GM10847 (cell line): ENCODE data around the gene ARHGAP5.

Experiments
- POLR2A ChIP-seq: IDR thresholded peaks from 2 replicates; pipeline ENCODE4 v1.6.1; 2011; ENCODE audit not compliant: insufficient read length; ENCODE audit errors: extremely low read depth

ARHGAP5 gene

DNA sequence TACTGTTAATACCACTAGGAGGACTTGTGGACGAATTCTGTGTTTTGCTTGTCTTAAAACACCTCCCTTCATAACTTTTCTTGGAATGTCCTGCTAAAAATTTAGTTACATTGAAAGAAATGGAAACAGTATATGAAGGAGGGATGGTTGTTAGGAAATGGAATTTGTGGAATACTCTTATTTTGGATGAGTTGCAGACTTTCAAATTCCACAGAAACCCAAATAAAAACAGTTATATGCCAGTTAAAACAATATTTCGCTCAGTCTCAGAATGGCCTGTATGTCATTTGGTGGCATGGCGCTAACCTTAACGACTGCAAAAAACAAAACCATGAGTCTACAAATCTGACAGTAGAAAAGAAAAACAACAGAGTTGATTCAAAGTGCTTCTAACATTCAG lies 12.2 kb upstream of the ARHGAP5 start:
- no peak for TF ChIP-seq POLR2A

DNA sequence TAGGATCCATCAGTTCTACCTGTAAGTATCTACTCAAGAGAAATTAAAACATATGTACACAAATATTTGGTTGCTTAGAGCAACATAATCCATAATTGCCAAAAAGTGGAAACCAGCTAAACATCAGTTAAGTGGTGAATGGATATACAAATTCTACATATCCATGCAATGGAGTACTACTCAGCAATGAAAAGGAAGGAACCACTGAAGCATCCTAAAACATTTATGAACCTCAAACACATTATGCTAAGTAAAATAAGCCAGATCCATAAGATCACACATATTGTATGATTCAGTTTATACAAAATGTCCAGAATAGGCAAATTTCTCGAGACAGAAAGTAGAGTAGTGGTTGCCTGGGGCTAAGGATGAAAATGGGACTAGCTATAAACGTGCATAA lies 8.4 kb upstream of the ARHGAP5 start:
- TF ChIP-seq POLR2A: no peak

DNA sequence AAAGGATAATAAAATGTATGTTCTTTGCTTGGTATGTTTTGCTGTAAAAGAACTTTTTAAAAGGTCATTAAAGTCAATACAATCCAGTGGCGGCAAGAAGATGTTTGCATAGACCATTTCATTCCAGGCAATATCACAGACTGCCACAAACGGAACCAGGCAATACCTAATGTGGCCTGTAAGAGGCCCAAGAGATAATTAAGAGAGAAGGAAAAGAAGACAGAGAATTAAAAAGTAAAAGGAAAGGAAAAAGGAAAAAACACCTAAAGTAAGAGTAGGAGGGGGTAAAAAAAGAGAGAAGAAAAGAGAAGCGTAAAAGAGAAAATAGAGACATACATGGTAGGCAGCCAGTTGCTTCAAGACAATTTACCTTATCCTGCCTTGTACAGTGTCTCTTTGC lies 6.8 kb upstream of the ARHGAP5 start:
- TF ChIP-seq POLR2A: no peak

DNA sequence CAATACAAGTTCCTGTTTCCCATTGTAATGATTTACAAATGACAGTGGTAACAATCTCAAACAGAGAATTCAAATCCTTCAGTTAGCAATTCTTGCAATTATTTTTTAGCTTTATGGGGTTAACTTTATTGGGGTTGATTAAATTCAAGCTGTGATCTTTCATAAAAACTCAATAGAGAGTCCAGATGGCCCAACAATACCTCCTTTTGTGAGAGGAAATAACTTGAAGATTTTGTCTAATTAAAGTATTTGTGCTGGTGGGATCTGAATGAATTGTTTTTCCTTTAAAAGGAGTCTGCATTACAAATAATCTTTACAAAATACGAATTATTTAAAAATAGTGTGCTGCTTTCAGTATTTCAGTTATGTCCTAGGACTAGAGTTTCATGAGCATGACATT lies 4.4 kb upstream of the ARHGAP5 start:
- no peak for TF ChIP-seq POLR2A

DNA sequence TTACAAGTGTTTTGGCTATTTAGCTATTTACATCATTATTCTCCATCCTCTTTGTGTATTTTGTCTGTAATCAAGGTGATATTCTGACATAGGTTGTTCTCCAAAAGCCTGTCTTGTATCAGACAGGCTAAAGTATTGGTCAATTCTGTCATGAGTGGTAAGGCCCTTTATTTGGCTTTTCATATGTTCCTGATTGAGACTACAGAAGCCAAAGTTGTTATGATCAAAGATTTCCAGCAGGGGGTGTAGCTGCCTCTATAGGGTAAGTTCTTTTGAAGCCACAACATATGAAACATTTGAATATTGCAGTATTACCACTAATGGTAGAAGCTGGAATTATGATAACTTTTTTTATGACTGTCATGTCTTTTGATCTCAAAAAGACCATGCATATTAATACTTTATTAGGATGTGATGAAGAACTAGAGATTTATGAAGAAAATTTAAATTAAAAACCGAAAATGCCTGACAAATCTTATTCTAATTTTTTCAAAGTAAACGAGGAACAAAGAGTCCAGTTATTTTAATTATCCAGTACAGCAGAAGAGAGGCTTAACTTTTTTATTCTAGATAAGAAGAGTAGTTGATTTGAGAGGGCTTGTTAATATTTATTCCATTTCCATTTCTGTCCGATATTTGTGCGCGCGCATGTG lies 3.4 kb upstream of the ARHGAP5 start:
- TF ChIP-seq POLR2A: no peak

DNA sequence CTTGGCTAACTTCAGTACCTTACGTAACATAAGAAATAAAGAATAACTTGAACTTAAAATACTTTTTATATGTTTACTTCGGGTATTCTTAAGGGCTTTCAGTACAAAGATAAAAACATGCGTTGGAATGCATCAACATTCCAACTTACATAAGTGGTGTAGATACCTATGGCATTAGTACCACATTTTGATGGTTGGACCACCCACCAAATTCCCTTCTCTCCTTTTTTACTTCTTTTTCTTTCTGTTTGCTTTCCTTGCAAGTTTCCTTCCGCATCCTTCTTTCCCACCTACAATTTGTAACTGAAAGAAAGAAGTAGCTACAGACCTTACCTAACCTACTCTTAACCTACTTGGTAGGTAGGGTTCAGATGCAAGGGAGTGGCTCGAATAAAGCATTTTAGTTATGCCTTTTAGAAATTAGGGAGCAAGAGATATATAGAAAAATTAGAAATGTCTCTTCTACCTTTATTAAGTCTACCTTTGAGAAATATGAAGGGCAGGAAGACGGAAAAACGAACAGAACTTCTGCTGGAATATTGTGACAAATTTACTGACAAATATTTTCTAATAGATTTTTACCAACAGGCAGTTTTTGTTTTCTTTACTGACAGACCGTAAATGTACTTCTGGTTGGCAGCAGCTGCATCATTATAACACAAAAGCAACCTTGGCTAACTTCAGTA lies 2.1 kb upstream of the ARHGAP5 start:
- TF ChIP-seq POLR2A: no peak

DNA sequence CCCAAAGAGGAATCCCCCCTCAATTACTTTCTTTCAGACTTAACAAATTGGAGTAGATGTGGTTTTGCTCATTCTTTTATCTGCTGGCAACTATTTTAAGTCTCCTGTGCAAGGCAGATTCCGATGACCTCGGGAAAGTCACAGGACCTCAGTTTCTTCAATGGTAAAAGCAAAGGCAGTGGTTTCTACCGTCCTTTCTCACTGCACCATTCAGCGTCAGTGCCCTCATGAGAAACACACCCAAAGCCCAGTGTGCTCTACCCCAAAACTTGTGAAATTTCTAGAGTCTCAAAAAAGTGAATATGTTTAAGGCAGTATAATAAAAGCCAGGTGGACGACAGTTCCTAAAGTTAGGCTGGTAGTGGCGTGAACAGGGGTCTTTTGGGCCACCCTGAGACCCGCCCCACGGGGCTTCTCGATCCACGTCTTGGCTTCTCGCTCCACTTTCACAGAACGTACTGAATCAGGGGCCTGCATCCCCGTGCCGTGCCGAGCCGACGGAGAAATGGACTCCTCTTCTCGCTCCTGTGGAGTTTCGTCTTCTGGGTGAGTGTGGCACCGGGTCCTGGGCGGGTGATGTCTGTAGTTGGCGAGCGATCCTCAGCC lies 1.3 kb upstream of the ARHGAP5 start:
- no peak for TF ChIP-seq POLR2A

DNA sequence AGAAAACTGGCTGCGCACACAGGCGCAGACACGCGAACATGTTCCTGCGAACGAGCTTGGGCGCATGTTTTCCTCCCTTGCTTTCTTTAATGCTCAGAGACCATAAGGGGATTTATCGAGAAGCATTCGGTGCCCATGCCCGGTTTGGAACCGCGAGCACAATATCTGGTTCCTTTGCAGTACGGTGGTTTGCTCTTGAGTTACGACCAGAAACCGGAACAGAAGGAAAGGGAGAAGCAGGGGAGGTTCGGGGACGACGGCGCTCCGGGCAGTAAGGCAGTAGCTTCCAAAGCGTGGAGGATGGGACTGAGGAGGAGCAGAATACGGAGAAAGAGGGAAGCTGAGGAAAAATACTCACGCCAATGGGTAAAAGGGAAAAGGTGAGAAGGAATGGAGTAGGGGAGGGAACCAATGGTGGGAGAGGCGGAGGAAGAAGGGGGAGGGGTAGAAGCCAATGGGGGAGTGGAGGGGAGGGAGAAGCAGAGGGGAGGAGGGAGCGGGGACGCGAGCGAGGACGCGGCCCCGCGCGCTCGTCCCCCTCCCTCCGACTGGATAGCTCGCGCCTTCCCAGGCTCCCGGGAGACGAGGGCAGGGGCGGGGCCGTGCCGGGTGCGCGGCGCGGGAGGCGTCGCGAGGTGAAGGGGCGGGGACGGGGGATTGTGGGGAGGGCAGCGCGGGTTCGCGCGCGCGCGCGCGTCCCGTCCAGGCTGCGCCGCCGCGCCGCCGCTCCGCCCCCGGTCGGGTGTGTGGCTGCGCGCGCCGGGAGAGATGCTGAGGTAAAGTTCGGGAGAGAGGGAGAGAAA lies 625 bp upstream of the ARHGAP5 start:
- TF ChIP-seq POLR2A: no peak

DNA sequence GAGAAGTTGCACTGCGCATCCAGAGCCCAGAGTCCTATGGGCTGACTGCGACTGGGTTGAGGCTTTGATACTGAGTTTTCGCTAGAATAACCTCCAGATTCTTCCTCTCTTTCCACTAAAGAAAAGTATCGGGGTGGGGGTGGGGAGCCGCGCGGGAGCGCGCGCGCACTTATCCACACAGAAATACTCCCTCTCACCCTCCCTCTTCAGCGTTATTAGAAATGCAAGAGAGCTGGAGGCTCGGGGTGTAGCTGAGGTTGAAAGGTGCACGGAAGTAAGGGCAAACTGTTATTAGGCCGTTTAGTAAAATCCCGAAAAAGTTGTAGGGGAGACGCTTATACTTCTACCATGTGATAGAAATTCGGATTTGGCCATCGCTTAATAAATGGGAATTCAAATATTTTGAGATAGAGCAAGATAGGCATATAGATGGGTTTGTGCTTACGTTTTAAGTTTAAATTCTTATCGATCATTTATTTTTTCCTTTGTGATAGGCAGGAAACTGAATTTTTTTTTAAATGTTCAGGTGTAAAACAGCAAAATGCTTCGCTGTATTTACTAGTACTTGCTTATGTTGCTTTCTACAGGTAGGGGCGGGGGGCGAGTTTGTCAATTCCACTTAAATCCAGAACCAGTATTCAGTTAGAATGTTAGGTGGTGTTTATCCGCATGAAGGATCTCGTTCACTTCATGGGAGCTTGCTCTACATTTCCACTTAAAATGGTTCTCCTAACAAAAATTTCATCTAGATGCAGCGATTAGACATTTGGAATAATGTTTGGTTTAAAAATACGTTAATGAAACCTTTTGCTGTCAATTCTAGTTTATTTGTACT lies 1.1 kb downstream of the ARHGAP5 start:
- TF ChIP-seq POLR2A: no peak

DNA sequence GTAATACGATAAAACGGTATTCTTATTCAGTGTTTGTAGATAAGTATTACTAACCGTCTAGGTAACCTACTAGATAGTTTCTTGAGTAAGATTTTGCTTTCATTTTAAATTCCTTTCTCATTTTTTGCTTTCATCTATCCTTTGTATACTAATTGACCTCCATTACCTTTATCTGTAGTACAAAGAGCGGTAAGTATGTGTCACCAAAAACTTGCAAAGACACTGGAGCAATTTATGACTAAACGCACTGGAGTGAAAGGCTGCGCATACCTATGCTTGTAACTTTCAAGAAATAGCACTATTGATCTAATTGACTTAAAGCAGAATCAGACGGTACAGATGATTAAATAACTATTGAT lies 1.7 kb downstream of the ARHGAP5 start:
- no peak for TF ChIP-seq POLR2A

DNA sequence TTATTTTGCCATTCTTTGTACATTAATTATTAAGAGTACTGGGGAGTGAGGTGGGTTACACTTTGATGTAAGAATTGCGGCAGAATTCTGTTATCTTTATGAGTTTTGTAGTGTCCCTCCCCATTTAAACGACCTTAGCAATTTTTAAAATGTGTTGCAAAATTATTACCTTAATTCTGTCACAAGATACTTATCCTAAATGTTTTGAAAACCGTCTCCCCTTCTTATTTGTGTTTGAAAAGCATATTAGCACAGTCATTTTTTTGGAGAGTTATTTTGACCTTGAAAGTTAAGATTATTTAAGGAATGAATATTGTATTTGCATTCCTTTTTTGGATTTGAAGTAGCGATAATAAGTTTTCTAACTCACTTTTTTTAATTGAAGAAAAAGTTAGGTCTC lies 2.2 kb downstream of the ARHGAP5 start:
- TF ChIP-seq POLR2A: no peak

DNA sequence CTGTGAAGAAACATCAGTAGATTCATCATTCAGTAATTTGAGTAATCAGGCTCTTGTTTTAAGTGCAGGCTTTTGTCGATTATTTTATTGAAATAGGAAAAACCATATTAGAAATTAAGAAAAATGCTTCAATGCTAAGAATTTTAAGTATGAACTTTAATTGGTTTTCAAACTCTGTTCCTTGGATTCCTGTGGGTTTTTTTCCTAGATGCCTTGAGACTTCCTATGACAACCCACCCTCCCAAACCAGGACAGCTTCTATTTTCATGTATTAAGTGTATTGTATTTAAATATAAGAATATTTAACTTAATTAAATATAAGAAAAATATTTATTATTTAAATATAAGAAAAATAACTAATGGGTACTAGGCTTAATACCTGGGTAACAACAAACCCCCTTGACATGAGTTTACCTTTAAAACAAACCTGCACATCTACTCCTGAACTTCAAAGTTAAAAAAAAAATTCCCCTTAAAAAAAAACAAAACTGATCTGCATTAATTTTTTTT lies 3.0 kb downstream of the ARHGAP5 start:
- no peak for TF ChIP-seq POLR2A

DNA sequence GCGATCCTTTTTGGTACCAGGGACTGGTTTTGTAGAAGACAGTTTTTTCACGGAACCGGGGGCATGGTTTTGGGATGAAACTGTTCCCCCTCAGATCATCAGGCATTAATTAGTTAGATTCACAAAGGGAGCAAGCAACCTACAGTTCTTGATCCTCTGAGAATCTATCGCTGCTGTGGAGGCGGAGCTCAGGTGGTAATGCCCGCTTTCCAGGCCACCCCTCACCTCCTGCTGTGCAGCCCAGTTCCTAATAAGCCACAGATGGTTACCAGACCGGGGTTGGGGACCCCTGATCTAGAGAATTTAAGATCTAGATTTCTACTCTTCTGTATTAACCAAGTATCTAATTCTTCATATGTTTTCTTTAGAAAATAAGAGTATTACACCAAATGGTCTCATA lies 4.8 kb downstream of the ARHGAP5 start:
- no peak for TF ChIP-seq POLR2A

DNA sequence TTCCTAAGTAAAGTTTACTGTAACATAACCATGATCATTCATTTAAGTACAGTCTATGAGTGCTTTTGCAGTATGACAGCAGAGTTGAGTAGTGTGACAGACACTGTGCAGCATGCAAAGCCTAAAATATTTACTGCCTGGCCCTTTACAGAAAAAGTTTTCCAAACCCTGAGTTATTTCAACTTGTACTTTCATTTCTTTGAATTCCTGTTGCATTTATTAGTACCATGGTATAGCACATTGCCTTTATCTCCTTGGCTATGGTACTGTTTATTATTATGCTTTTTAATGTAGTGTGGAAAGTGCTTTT lies 6.2 kb downstream of the ARHGAP5 start:
- TF ChIP-seq POLR2A: no peak

DNA sequence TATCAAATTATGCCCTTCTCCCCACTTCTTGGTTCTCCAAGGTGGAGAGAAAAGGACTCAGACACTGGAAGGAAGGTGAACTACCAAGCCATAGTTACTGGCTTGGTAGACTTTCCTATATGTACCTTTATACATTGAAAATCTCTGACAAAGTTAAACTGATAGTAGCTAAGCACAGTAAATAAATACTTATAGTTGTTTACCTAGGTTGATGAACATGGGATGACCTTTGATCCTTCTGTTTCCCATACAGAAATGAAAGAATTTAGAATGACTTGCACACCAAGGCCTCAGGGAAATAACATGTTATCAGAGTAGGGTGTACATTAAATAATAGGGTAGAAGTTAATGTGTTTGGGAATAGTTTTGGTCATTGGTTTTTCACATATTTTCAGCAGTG lies 6.7 kb downstream of the ARHGAP5 start:
- TF ChIP-seq POLR2A: no peak
